SK-N-MC (cell line): ENCODE data around the gene PCNA.

Experiments
- EZH2 ChIP-seq: fragments of 200-600 bp; sonication (generic); IDR thresholded peaks from one replicate; pipeline ENCODE4 v1.6.1; 2017; ENCODE audit warnings: antibody characterized with exemption
- POLR2AphosphoS5 ChIP-seq: IDR thresholded peaks from 2 replicates; pipeline ENCODE4 v1.6.1; 2012; ENCODE audit warnings: mild to moderate bottlenecking, low read depth, low read length, borderline replicate concordance

GRCh38 chr20:5128886-5129285 is 9.1 kb upstream of the PCNA start:
- TF ChIP-seq EZH2, result no peak
- no peak for TF ChIP-seq POLR2AphosphoS5
